ENCODE results near the gene NLK. TPM values are rescaled to one million over a fixed set of nuclear protein-coding genes. Genes with fewer than 3 reads are reported as not detected.

NLK gene
- total RNA-seq, 2 experiments from 2014 or later: 18.1 to 27.8 TPM

GRCh38 chr17:28216052-28216451 is 173.6 kb downstream of the NLK start:
- Histone ChIP-seq H2AFZ (ENCODE audit: low read length) (no peak overlapping the region), H3K4me1 (ENCODE audit: insufficient read depth, low read length, poor library complexity, severe bottlenecking) (no peaks in the 10 kb centered on the region), H4K20me1 (ENCODE audit: insufficient read depth, low read length) (no peaks in the 10 kb centered on the region), H3K27ac (ENCODE audit: low read depth, low read length, poor library complexity, severe bottlenecking) (no peak overlapping the region), H3K4me2 (ENCODE audit: low read length) (no peak overlapping the region), H3K4me3 (ENCODE audit: low read depth, low read length, poor library complexity, severe bottlenecking) (no peak overlapping the region), H3K9me3 (ENCODE audit: low read length) (no peaks in the 10 kb centered on the region), H3K79me2 (ENCODE audit: insufficient read depth, low read depth, low read length) (no peaks in the 10 kb centered on the region), H3K9me2 (ENCODE audit: insufficient read depth, low read length) (no peaks in the 10 kb centered on the region), H3K36me3 (ENCODE audit: insufficient read depth, low read length) (no peaks in the 10 kb centered on the region)
- TF ChIP-seq CTCF (conservative IDR thresholded peaks at IDR 0.05; ENCODE audit: low read length) (no peak), EZH2phosphoT487 (IDR thresholded peaks at IDR 0.05; ENCODE audit: borderline replicate concordance, low read depth, low read length) (no peak)
- POLR2A ChIA-PET: interaction anchor here (1.1 kb wide), 1 partner anchor 40 kb away, joined by 3 read pairs; no protein-coding TSS in a partner anchor
- DNase-seq (ENCODE audit: low spot score): no peak
- BruUV-seq (replicated peaks): no TSS peak
- intact Hi-C loops (cut with micrococcal nuclease; ENCODE audit: unreplicated experiment): no loop called here
- CTCF ChIA-PET (ENCODE audit: unreplicated experiment): no interaction called here

GRCh38 chr17:28216528-28216927 is 174.1 kb downstream of the NLK start:
- BruUV-seq (replicated peaks): no TSS peak
- H3K79me2 ChIP-seq (ENCODE audit: insufficient read depth, low read depth, low read length): no peaks in the 10 kb centered on the region
- TF ChIP-seq CTCF (conservative IDR thresholded peaks at IDR 0.05; ENCODE audit: low read length) (no peak), EZH2phosphoT487 (IDR thresholded peaks at IDR 0.05; ENCODE audit: borderline replicate concordance, low read depth, low read length) (no peak)
- no peaks in the 10 kb centered on the region for H3K36me3 ChIP-seq (ENCODE audit: insufficient read depth, low read length)
- H3K4me3 ChIP-seq (ENCODE audit: low read depth, low read length, poor library complexity, severe bottlenecking): no peak overlapping the region
- CTCF ChIA-PET (ENCODE audit: unreplicated experiment): no interaction called here
- no peak overlapping the region for H3K27ac ChIP-seq (ENCODE audit: low read depth, low read length, poor library complexity, severe bottlenecking)
- intact Hi-C loops (cut with micrococcal nuclease; ENCODE audit: unreplicated experiment): no loop called here
- POLR2A ChIA-PET: interaction anchor here (1.1 kb wide), 1 partner anchor 41 kb away, joined by 3 read pairs; no protein-coding TSS in a partner anchor
- no peaks in the 10 kb centered on the region for H3K9me2 ChIP-seq (ENCODE audit: insufficient read depth, low read length)
- no peak overlapping the region for H3K4me2 ChIP-seq (ENCODE audit: low read length)
- H3K9me3 ChIP-seq (ENCODE audit: low read length): no peaks in the 10 kb centered on the region
- no peaks in the 10 kb centered on the region for H3K4me1 ChIP-seq (ENCODE audit: insufficient read depth, low read length, poor library complexity, severe bottlenecking)
- no peaks in the 10 kb centered on the region for H4K20me1 ChIP-seq (ENCODE audit: insufficient read depth, low read length)
- no peak overlapping the region for H2AFZ ChIP-seq (ENCODE audit: low read length)
- no peak for DNase-seq (ENCODE audit: low spot score)

GRCh38 chr17:28219771-28220170 is 177.3 kb downstream of the NLK start:
- POLR2A ChIA-PET: interaction anchor here (0.7 to 0.8 kb wide), 3 partner anchors 10 to 871 kb away, joined by 3 read pairs; no protein-coding TSS in a partner anchor
- Histone ChIP-seq H3K4me1 (ENCODE audit: insufficient read depth, low read length, poor library complexity, severe bottlenecking) (no peaks in the 10 kb centered on the region), H3K4me3 (ENCODE audit: low read depth, low read length, poor library complexity, severe bottlenecking) (no peak overlapping the region), H3K36me3 (ENCODE audit: insufficient read depth, low read length) (no peaks in the 10 kb centered on the region), H3K27ac (ENCODE audit: low read depth, low read length, poor library complexity, severe bottlenecking) (no peak overlapping the region), H3K79me2 (ENCODE audit: insufficient read depth, low read depth, low read length) (no peaks in the 10 kb centered on the region), H3K9me3 (ENCODE audit: low read length) (no peaks in the 10 kb centered on the region), H2AFZ (ENCODE audit: low read length) (no peak overlapping the region), H3K9me2 (ENCODE audit: insufficient read depth, low read length) (no peaks in the 10 kb centered on the region), H4K20me1 (ENCODE audit: insufficient read depth, low read length) (no peaks in the 10 kb centered on the region), H3K4me2 (ENCODE audit: low read length) (no peak overlapping the region)
- no TSS peak for BruUV-seq (replicated peaks)
- no peak for DNase-seq (ENCODE audit: low spot score)
- CTCF ChIA-PET (ENCODE audit: unreplicated experiment): no interaction called here
- intact Hi-C loops (cut with micrococcal nuclease; ENCODE audit: unreplicated experiment): no loop called here
- no peak for TF ChIP-seq CTCF (conservative IDR thresholded peaks at IDR 0.05; ENCODE audit: low read length)
- TF ChIP-seq EZH2phosphoT487 (IDR thresholded peaks at IDR 0.05; ENCODE audit: borderline replicate concordance, low read depth, low read length): no peak

Measured in OCI-LY7 (cell line).